ENCODE data around the gene SPRR2E.

GRCh38 chr1:153133743-153134142 is 39.4 kb upstream of the SPRR2E start:
- TF ChIP-seq CREB5 (CRISPR knock-in tag; IDR thresholded peaks at IDR 0.05; ENCODE audit: low read depth) (no peak), PATZ1 (CRISPR knock-in tag; IDR thresholded peaks at IDR 0.05; ENCODE audit: borderline replicate concordance) (no peak), ARNTL (CRISPR knock-in tag; IDR thresholded peaks at IDR 0.05; ENCODE audit: borderline replicate concordance, low read depth) (no peak), GLIS3 (CRISPR knock-in tag; IDR thresholded peaks at IDR 0.05) (no peak)
